ENCODE data around the gene LLGL1.

The LLGL1 gene

DNA sequence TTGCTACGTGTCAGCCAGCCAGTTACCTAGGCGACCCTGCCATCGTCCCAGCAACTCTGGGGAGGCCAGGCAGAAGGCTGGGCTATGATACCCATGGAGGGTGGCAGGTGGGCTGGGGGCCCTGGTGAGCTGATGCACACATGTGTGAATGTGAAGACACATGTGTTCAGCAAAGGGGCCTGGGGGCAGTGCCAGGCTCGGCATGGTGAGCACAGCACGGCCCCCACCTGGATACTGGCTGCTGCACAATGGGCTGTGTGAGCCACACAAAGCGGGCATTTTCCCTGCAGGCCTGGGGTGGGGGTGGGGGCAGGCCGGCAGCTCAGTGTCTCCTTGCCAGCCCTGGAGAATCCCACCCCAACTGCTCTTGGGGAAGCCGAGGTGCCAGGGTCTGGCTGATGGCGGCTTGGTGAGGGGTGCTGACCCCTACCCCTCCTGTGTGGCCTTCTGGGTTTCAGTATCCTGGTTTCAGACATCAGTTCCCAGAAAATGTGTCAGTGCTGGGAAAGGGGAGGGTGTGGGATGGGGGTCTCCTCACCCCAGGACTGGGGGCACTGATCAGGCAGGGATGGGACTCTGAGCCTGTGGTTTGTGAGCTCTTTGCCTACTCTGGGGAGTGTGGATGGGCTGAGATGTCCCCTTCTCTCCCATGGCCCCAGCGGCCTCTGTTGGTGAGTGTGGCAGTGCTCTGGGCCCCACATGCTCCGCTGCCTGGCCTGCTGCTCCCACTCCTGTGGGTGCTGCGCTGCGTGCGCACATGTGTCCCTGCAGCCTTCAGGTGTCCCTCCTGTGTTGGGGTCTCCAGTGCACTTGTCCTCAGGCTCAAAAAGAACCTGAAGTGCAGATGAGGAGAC, 5.1 kb downstream of the LLGL1 start:
- DNase-seq (ENCODE audit: low spot score) = no peak

DNA sequence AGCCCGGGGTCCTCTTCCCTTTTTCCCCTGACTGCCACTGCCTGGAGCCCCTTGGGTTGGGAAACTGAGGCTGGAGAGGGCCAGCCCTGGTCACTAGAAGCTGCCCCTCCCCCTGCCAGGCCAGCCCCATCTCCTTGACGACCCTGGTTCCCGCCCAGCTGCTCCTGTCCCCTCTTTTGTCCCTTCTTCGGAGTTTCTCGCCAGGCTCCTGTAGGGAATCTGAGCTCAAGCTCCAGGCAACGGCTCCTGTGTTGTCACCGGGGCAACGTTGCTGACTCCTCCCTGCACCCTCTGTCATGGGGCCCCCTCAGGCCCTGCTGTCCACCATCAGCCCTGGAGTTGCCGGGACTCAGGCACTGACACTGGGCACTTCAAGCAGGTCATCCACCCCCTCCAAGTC, 5.7 kb downstream of the LLGL1 start:
- peak; percentile 89 for DNase-seq (ENCODE audit: low spot score)

GRCh38 chr17:18233803-18234518, 8.5 kb downstream of the LLGL1 start:
- DNase-seq (ENCODE audit: low spot score) = no peak

DNA sequence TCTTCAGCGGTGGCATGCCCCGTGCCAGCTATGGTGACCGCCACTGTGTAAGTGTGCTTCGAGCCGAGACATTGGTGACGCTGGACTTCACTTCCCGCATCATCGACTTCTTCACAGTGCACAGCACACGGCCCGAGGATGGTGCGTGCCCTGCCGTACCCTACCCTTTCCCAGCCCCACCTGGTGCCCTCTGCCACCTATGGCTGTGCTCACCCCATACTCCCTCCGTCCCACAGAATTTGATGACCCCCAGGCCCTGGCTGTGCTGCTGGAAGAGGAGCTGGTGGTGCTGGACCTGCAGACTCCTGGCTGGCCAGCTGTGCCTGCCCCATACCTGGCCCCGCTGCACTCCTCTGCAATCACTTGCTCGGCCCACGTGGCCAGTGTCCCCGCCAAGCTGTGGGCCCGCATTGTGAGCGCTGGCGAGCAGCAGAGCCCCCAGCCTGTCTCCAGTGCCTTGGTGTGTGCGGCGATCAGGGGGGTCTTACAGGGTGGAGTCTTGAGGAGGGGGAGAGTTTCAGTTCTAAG, 9.5 kb downstream of the LLGL1 start:
- no peak for DNase-seq (ENCODE audit: low spot score)

DNA sequence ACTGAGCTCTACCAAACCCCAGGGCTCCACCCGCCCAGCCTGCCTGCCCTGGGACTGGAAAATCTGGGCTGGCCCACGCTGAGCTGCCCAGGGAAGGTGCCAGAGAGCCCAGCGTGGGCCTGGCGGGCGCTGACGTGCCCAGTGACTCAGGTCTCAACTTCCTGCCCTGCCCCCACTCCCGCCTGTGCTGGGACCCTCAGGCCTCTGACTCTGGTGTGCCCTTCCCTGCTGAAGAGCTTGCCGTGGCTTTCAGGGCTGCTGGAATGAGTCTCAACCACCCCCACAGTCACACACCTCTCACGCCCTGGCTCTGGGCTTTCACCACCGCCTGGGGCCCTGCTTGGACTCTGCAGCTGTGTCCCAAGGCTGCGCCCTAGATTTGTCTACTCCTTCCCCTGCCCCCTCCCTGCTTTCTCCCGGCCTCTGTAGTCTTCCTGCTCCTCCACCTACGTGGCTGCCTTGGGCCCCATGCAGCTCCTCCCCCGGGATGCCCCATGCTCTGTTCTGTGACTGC, 10.4 kb downstream of the LLGL1 start:
- no peak for DNase-seq (ENCODE audit: low spot score)

DNA sequence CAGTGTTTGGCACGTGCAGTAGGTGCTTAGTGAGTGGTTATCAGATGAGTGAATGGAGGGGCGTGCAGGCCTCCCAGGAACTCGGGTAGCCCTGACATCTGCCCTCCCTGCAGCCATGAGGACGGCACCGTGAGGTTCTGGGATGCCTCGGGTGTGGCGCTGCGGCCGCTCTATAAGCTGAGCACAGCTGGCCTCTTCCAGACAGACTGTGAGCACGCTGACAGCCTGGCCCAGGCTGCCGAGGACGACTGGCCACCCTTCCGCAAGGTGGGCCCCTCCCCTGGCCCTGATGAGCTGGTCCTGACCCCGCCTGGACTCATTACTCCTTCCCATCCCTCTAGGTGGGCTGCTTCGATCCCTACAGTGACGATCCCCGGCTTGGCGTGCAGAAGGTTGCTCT, 11.1 kb downstream of the LLGL1 start:
- DNase-seq (ENCODE audit: low spot score) = no peak

DNA sequence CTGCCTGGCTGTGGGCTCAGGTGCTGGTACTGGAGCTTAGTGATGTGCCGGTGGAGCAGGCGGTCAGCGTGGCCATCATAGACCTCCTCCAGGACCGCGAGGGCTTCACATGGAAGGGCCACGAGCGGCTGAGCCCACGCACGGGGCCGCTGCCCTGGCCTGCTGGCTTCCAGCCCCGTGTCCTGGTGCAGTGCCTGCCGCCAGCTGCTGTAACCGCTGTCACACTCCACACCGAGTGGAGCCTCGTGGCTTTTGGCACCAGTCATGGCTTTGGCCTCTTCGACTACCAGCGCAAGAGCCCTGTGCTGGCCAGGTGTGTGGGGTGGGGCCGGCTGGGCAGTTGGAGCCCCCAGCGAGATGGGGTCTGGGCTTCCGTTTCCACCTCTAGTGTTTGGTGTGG, 12.0 kb downstream of the LLGL1 start:
- no peak for DNase-seq (ENCODE audit: low spot score)

DNA sequence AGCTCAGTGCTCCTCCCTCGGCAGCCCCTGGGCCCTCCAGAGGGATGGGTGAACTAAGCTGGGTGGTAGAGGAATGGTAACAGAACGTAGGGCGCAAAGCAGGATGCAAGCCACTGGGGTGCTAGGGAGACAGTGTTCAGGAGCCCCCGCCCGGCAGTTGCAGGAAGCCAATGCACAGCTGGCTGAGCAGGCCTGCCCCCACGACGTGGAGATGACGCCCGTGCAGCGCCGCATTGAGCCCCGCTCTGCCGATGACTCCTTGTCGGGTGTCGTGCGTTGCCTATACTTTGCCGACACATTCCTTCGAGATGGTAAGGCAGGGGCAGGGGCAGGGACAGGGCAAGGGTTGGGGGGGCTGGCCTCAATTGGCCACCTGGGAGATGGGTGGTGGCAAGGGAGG, 12.9 kb downstream of the LLGL1 start:
- no peak for DNase-seq (ENCODE audit: low spot score)

GRCh38 chr17:18240449-18240848, 15.0 kb downstream of the LLGL1 start:
- DNase-seq (ENCODE audit: low spot score) = no peak

- DNase-seq (ENCODE audit: low spot score) = no peak
Observed at GRCh38 chr17:18241229-18241871, 15.9 kb downstream of the LLGL1 start.

DNA sequence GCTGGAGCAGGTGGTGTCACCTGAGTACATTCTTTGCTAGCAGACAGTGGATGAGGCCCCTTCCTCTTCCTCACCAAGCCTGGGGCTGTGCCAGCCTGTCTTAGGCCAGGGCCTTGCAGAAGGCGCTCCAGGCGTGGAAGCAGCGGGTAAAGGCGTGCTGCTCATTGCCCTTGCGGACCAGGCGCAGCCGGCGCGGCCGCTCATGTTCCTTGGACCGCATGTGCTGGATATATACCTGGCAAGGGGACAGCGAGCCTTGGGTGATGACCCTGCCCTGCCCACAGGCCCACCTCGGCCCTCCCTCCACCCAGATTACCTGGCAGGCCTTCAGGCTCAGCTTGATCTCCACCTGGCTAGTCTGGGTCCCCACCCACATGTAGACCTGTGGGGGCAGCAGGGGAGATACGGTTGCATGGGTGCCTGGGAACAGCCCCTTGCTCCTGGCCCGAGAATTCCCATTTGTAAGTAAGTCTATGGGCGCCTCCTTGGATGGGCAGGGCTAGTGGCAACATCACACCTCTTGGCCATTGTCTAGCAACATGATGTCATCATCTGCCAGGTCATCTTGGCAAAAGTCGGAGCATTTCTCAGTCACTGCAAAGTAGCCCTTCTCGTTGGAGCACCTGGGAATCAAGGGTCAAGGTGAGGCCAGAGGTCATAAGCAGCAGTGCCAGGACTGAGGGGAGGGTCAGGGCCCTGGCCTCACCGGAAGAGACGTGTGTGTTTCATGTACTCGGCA, 19.8 kb downstream of the LLGL1 start:
- DNase-seq (ENCODE audit: low spot score) = no peak

- DNase-seq (ENCODE audit: low spot score) = no peak
Observed at GRCh38 chr17:18246109-18246725, 20.8 kb downstream of the LLGL1 start.

GRCh38 chr17:18246880-18247612, 21.6 kb downstream of the LLGL1 start:
- peak; percentile 86 for DNase-seq (ENCODE audit: low spot score)

DNA sequence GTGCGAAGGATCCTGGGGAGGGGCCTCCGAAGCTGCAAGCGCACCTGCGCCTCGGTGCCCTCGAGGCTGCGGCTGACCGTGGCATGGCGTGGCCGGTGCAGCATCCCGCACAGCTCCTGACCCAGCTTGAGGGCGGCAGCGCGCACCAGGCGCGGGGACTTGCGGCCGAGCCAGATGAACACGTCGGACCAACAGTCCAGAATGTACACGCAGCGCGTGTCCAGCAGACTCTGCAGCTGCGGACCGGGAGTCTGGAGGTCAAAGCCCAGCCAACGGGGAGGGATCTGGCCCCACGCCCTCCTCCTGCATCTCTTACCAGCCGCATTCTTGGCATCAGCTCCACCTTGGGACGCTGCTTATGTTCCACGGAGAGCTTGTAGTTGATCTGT, 22.2 kb downstream of the LLGL1 start:
- DNase-seq (ENCODE audit: low spot score) = no peak

- peak; percentile 81 for DNase-seq (ENCODE audit: low spot score)
Observed at GRCh38 chr17:18248300-18248731, 22.9 kb downstream of the LLGL1 start.

- DNase-seq (ENCODE audit: low spot score) = no peak
Observed at GRCh38 chr17:18248811-18249210, 23.4 kb downstream of the LLGL1 start.

DNA sequence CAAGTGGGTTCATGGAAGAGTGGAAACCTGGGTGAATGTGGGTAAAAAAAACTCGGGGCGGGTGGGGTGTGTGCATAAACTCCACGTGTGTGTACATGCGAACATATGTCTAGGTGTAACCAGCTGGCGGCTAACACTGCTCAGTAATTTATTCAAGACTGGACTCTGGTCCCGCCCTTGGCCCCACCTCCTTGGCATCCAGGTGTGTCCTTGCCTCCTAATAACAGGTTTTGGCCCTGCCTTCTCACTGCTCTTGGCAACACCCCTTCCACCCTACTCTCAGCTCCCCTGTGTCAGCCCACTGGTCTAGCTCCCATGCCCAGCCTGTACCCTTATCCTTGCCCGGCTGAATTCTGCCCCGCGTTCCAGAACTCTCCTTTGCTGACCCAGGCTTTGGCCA, 24.8 kb downstream of the LLGL1 start:
- DNase-seq (ENCODE audit: low spot score) = no peak

- DNase-seq (ENCODE audit: low spot score) = no peak
Observed at GRCh38 chr17:18250708-18251107, 25.3 kb downstream of the LLGL1 start.

DNA sequence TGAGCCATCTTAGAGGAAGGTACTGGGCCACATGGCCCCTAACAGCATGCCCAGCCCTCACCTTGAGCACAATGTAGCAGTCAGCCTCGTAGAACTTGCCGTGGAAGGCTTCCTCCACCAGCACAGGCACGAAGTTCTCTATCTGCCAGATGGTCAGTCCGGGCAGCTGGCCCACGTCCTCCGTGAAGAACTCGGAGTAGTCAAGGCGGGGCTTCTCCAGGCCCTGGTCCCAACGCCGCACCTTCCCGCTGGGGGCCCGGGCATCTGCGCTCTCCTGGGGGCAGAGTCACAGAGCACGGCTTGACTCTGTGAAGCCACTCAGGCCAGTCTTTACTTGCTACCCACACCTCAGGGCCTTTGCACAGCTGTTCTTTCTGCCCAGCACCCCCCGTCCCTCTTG, 25.8 kb downstream of the LLGL1 start:
- DNase-seq (ENCODE audit: low spot score) = no peak

DNA sequence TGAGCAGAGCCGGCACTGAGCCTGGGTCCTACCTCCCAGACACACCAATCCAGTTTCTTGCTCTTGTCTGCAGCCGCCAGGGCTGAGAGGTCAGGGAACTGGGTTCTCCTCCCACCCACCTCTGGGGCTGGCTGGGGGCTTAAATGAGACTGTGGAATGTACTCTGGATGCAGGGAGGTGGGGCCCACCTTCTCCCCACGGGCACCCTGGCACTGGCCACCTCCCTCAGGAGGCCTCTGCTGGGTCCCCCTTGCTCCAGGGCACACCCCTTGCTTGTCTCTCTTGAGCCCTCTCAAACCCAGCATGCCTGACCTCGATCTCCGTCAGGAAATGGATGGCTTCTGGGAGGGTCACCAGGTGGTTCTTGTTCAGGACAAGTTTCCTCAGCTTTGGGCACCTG, 26.7 kb downstream of the LLGL1 start:
- DNase-seq (ENCODE audit: low spot score) = no peak

Data from ecto neural progenitor cell (in vitro differentiated cells).